DMS53 (cell line): ENCODE results near the gene FOXQ1.
A peak's percentile ranks its signal among the peaks of the same experiment; 100 is the strongest.
"Not testable (repeated sequence)": the region's sequence is repeated elsewhere in the genome, so short reads cannot be mapped to it uniquely, and the experiment has no call there.

Source experiments
- DNase-seq: peaks from one replicate; lab custom pipeline; 2025; lab: John Stamatoyannopoulos, UW

Gene FOXQ1

DNA sequence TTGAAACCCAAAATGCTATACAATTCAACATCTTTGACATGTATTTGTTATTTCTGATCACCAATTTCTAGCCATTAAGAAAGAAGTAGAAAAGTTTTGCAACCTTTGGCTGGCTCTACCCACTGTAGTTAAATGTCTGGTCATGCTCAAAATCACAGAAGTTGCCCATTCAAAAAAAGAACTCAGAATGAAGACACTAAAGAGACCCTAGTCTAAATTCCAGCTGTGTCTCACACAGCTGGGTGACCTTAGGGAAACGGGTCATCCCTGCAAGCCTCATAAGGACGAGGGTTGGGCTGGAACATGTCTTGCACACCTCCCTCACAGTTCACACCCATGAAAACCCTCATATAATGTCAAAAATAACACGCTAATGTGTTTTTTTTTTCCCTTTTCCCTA lies 10.3 kb downstream of the FOXQ1 start:
- no peak for DNase-seq

DNA sequence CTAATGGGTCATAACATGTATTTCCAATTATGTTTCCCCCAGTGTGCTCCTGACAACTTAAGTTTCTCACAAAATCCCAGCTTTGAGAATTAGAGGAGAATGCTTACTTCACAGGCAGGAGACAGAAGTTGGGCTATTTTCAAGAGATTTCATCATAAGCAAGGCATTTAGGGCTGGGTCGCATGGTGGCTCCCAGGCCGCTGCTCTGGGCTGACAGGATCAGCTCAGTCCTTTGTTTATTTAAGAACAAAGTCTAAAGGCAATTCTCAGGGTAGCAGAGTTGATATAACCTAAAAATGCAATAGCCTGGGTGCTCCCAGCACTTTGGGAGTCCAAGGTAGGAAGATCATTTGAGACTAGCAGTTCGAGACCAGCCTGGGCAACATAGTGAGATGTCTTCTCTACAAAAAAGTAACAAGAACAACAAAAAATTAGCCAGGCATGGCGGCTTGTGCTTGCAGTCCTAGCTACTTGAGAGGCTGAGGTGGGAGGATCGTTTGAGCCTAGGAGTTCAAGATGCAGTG lies 10.9 kb downstream of the FOXQ1 start:
- no peak for DNase-seq

DNA sequence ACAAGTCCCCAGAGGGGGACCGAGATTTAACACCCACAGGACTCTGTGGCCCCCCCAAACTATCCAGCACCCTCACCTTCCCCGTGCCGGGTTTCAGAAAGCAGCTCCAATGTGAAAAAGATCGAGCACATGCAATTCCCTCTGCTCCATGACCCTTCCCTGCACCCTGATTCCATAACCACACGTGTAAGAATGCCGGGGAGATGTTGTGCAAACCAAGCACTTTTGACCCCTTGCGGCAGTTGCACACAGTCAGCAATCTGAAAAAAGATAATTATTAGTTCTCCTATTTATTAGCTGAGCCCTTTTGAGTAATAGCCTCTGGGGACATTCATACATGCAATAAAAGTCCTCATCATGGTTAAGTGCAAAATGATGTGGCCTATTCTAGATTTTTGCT lies 13.0 kb downstream of the FOXQ1 start:
- no peak for DNase-seq

DNA sequence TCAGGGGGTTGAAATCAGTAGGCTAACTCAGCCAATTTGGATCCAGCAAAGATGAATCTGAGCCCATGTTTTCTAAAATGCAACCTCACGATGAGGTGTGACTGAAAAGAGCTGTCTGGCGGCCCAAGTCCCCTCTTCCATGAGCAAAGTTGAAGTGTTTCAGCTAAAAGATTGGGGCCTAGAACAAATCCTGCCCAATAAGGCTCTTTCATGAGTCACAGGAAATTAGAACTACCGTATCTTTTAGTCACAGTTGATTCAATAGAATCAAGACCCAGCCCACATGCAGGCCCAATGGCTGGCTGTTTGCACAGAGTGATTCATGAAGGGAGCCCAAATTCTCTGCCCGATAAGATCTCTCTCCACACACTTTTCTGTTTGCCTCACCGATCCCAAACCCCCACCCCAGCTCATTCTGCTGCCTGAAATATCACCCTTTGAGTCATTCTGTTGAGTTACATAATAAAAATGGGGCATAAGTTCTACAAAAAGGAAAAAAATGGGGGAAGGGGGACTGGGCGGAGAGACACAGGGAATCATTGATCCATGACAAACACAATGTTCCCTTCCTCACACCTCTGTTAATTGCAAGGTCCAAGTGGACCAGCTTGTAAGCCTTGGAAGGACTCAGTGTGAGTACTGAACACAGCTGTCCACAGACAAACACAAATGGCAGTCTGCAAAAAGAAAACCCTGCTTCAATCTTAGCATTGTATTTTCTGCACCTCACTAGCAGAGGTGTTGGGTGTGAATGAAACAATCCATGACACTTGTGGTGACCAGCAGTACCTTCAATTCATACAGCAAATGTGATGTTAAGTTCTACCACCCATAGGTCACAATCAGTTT lies 13.8 kb downstream of the FOXQ1 start:
- no peak for DNase-seq

DNA sequence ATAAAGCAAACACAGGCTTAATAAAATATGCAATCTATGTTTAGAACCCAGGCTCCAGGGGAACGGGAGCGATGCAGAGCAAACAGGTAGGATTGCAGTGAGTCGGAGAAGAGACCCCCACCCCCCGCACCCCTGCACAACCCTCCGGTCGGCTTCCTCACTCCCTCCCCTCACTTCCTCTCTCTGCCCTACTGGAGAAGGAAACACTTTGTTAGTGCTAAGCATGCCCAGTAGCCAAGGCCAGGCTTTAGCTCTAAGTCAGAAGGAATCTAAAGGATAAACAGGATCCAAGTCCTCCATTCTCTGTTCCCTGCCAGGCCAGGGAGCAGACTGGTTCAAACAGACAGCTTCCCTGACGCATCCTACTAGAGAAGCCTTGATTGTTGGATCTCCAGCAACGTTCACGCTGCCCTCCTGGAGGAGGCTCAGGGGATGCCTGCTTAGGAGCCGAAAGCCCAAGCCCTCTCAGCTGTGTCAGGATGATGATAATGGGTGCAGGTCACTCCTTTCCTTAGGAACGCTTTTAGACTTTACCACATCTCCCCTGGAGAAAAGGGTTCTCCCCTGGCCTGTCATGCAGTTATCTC lies 14.7 kb downstream of the FOXQ1 start:
- DNase-seq, result no peak

DNA sequence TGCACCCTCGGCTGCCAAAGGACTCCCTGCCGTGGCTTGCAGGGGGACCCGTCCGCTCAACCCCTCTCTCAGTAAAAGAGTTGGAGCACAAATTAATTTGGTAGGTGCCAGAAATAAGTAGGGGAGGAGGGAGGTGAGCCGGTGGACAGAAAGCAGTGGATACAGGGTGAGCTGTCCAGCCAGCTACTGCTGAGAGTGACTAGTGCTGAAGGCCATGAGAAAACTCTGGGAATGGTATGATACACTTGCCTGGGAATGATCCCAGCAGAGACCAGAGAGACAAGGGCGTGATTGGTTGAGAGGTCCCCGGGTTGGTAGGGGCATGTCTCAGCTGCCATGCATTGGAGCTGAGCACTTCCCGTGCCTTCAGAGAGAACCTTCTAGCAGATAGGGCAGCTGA lies 15.7 kb downstream of the FOXQ1 start:
- DNase-seq, result no peak

DNA sequence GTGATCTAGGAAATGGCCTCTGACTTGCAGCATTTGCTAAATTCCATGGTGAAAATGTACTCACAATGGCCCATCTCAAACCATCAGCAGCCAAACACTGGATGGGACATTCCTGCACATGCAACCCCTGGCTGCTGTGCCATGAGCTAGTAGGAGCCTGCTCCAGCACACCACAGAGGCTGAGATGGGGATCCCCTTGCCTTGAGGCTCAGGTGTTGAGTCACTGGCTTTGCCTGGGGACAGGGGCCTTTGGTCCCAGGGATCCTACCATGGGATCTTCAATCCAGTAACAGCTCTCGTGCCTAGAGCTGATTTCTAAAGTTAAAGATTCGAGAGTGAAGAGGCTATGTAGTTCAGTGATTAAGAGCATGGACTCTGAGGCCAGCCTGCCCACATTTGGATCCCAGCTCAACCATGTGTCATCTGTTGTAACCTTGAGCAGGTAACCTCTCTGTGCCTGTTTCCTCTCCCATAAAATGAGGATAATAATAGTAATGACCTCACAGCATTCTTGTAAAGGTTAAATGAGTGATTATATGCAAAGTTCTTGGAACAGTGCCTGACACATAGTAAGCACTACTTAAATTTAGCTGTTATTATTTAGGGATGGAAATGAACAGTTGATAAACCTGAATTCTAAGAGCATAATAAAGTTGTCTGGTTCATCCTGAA lies 16.4 kb downstream of the FOXQ1 start:
- DNase-seq, result no peak

DNA sequence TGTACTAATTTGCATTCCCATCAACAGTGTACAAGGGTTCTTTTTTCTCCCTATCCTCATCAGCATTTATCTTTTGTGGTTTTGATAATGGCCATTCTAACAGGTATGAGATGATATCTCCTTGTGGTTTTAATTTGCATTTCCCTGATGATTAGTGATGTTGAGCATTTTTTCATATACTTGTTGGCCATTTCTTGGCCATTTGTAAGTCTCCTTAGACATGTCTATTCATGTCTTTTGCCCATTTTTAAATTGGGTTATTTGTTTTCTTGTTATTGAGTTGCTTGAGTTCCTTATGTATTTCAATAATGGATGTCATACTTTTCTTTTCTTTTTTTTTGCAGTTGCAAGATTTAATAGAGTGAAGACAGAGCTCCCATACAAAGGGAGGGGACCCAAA lies 17.8 kb downstream of the FOXQ1 start:
- DNase-seq, result no peak

DNA sequence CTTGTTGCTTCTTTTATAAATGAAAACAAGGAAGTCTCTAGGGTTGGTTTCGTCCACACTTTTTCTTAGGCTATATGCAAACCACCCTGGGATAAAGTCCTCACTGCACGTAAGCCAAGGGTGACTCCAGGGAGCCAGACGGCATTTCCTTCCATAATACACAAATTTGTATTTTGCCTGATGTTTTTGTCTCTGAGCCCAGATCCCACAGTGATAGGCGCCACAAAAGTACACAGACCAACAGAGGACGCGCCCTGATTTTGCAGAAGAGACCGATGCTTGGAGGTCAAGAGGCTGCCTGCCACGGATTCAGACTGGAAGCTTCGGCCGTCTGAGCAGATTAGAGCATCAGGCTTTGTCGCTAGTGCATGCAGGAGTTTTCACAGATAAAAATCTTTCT lies 22.8 kb downstream of the FOXQ1 start:
- no peak for DNase-seq

DNA sequence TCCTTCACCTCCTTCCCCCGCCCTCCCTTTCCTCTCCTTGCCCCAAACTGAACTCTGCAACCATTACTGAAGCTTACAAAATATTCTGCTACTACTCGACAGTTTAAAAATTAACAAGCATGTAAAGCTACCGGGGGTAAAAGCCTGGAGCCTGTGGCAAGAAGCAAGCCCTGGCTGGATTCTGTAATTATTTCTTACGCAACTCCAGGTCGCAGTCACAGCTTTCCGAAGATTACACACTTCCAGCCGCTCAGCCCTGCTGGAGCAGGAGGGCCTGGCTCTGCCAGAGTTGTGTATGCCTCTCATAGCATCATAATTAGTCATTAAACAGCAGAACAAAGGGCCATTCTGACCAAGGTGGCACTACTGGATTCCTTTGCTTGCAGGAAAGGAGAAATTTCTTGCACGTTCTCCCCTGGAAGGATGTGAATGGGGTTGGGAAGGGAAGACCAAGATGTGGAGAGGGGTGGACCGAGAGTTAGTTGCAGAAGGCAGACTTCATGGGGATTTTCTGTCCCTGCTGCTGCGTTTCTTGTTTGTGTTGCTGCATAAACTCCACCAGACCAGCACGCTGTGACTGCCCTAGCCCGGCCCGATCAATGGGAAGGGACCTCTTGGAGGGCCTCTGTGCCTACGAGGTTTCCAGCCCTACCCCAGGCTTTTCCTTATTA lies 23.6 kb downstream of the FOXQ1 start:
- no peak for DNase-seq

DNA sequence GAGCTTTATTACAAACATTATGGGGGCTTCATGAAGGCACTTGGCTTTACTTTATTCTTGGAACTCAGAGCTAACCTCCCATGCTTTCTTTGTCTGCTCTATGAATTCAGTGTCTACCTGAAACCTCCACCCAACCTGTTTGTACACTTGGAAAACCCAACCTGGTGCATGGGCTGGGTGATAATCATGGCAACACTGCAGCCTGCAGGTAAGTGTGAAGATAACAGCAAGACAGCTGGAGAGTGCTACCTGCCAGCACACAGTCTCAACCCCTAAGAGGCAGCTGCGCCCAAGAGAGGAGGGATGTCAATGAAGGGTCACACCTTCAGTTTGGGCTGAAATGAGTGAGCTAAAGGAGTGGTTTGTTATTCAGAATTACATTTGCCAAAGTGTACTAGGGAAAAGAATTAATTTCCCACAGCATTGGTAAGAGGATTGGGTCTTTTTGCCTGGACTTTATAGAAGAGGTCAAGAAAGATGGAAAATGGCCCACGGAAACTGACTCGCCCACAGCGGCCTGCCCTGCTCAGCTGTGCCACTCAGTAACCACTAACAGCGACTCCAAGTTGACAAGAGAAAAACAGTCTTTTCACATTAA lies 24.4 kb downstream of the FOXQ1 start:
- peak; percentile 6 for DNase-seq

DNA sequence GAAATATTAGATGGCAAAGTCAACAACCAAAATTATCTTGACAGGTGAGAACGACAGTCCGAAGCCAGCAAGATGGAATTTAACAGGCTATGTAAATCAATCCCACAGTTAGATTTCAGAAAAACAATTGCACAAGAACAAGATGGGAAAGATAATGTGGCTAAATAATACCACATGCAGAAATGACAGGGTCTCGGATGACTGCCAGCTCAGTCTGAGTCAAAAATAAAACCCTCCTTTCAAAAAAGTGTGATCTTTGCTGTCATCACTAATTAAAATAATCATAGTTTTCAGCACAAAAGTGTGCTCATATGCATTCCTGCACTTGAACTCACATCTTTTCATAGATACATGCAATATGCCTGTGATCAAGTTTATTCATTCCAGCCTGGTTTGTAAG lies 25.9 kb downstream of the FOXQ1 start:
- no peak for DNase-seq

DNA sequence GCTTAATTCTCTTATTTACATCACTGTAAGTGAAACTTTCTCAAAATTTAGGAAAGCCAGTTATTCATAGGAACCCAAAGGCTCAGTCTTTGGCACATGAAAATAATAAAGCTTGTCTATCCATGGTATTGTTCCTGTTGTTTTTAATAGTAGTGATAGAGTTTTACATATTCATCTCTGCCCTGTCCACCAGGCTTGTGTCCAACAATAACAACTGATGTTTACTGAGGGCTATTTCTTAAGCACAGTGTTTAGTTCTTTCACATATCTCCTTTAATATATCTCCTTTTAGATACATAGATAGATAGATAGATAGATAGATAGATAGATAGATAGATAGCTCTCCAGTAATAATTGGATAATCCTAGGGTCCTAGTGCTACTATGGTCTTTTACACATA lies 34.2 kb downstream of the FOXQ1 start:
- no peak for DNase-seq

DNA sequence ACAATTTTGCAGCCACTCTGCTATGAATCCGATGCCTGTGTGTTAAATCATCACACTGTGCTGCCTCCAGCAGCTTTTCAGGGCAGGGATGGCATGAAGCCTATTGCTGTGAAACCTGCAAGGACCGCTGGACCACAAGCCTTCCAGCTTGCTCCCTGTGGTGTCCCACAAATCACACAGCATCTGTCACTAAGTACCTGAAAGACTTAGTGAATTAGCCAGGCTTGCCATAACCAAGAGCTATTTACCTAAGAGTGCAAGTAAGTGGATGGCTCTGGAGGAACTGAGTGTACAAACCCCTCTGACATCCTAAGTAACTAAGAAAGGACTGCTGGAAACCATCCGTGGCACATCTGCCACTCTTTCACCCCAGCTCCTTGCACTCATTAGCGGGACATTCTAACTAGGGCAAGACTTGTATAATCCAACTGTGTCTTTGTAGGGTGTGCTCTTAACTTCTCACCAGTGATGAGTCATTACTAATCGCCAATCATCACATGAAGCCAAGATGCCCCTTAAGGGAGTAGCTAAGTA lies 34.7 kb downstream of the FOXQ1 start:
- DNase-seq, result no peak

DNA sequence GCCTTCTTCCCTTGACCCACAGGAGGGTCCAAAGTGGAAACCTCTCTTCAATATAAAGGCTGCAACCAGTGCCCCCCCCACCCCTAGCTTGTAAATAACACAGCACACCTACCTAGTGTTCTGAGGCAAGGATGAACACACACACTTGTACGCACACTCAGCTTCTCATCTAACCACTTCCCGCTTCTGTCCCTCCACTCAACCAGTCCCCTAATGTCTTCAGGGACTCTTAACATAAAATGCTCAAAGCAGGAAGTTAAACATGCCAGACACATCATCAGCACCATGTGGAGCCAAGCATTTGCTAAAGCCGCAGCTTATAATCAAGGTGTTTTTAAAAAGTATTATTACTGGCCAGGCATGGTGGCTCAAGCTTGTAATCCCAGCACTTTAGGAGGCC lies 35.3 kb downstream of the FOXQ1 start:
- no peak for DNase-seq

DNA sequence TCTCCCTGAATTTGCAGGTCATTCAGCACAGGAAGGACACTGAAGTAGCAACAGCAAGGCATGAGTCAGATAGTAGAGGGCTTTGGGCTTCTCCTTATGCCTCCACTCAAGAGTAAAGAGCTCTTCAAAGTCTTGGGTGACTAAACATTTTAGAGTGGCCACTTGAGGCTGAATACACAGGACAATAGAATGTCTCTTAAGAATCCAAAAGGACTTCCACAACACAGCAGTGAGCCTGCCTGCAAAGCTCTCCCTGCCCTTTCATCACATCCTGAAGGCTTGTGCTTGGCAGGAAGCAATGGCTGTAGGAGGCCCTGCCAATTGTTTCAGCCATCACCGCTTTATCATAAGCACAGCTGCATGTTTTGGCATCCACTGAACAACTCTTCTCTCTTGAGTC lies 36.8 kb downstream of the FOXQ1 start:
- DNase-seq, result peak; percentile 26

DNA sequence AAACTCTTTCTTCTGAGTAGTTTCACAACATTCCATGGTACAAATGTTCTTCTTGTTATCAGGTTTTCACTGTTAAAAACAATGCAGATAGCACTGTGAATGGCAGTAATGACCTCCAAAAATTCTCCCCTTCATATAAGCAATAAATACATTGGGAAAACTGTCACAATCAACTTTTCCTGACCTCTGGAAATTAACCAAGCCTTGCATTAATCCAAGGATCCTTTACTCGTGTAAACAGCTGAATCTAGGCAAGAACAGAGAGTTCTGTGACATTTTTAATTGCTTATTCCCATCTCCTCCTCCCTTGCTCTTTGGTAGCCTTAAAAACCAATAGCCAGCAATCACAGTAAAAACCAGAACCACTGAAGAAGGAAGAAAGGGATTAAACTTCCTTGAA lies 37.8 kb downstream of the FOXQ1 start:
- no peak for DNase-seq

DNA sequence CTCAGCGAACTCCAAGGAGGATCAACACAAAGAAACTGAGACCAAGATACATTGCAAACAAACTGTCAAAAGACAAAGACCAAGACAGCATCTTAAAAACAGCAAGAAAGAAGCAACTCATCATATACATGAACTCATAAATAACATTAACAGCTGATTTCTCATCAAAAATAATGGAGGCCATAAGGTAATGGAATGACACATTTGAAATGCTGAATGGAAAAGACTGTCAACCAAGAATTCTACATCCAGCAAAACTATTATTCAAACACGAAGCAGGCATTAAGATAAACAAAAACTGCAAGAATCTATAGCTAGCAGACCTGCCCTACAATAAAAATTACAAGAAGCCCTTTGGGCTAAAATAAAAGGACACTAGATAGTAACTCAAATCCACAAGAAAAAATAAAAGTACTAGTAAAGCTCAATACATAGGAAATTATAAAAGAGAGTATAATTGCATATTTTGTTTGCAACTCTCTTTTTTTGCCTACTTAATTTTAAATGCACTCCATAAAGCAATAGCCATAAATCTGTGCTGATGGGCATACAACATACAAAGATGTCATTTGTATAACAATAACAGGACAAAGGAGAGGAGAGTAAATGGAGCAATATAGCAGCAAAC lies 39.6 kb downstream of the FOXQ1 start:
- no peak for DNase-seq

DNA sequence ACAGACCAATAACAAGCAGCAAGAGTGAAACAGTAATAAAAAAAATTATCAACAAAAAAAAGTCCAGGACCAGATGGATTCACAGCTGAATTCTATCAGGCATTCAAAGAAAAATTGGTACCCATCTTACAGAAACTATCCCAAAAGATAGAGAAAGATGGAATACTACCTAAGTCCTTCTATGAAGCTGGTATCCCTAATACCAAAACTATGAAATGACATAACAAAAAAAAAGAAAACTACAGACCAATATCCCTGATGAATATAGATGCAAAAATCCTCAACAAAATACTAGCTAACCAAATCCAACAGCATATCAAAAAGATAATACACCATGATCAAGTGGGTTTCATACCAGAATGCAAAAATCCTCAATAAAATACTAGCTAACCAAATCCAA lies 43.2 kb downstream of the FOXQ1 start:
- not testable (repeated sequence) for DNase-seq

DNA sequence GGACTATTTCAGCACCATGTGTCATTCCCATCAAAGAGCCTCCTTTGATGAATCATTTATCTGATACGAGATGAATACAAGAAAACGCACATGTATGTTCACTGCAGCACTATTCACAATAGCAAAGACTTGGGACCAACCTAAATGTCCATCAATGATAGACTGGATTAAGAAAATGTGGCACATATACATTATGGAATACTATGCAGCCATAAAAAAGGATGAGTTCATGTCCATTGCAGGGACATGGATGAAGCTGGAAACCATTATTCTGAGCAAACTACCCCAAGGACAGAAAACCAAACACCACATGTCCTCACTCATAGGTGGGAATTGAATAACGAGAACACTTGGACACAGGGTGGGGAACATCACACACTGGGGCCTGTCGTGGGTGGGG lies 49.8 kb downstream of the FOXQ1 start:
- DNase-seq, result not testable (repeated sequence)

DNA sequence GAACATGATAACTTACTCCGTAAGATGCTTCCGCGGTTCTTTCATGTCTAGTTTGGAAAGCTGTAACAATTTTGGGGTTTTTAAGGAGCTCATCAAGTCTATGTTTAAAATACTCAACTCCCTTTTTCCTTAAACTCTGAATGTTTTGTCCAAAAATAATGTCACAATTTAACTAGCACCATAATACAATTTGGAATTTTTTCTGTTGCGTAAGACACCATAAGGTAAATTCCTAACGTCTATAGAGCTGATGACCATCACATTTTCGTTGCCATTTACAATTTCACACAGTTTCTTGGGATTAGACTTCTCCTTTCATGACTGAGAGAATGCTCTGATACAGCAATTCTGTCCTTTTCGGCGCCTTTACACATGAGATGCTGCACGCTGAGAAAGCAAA lies 50.7 kb downstream of the FOXQ1 start:
- DNase-seq, result no peak
